Stomach (tissue), 4 donors: Measurements from ENCODE around the gene BABAM2.

Source experiments
- EP300 ChIP-seq: sonication (generic); formaldehyde crosslinking; IDR thresholded peaks from one replicate; pipeline ENCODE4 v1.6.1; 2017; ENCODE audit warnings: antibody characterized with exemption
- POLR2A ChIP-seq, 4 donors: fragments of 450-650 bp; IDR thresholded peaks; one replicate each; pipeline ENCODE4 v1.6.1; 2016; ENCODE audit warnings: antibody characterized with exemption in 4 of 4, control low read depth in 2 of 4, mild to moderate bottlenecking in 1 of 4, moderate library complexity in 1 of 4
- POLR2AphosphoS5 ChIP-seq, 3 donors: sonication (generic); formaldehyde crosslinking; IDR thresholded peaks; one replicate each; pipeline ENCODE4 v1.6.1; 2016; ENCODE audit warnings: antibody characterized with exemption in 3 of 3
- TF ChIP-seq, protein P1 (sequence below), 7 experiments: fragments of 450-650 bp in 4 of 7; fragments of 200-600 bp in 3 of 7; sonication (generic) in 3 of 7; IDR thresholded peaks; one replicate each; pipeline ENCODE4 v1.5.1; 2016 to 2019; ENCODE audit warnings: antibody characterized with exemption in 7 of 7, control low read depth in 2 of 7, mild to moderate bottlenecking in 1 of 7

DNA sequence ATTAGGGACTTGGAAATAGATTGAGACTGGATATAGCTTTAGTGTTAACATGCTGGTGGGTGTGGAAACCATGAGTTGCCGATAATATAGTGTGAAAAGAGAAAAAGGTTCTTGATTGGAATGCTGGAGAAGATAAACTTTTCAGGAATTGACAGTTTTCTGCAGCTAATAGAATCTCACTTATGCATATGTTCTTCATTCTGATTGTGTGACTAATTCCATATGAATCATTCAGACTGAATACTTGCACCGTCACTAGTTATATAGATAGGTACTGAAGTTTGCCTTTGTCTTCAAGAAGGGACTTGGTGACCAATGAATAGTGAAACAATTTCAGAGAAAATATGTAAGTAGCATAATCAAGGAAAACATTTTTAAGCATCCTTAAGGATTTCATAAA, 276.4 kb downstream of the BABAM2 start:
- TF ChIP-seq, protein P1, sequence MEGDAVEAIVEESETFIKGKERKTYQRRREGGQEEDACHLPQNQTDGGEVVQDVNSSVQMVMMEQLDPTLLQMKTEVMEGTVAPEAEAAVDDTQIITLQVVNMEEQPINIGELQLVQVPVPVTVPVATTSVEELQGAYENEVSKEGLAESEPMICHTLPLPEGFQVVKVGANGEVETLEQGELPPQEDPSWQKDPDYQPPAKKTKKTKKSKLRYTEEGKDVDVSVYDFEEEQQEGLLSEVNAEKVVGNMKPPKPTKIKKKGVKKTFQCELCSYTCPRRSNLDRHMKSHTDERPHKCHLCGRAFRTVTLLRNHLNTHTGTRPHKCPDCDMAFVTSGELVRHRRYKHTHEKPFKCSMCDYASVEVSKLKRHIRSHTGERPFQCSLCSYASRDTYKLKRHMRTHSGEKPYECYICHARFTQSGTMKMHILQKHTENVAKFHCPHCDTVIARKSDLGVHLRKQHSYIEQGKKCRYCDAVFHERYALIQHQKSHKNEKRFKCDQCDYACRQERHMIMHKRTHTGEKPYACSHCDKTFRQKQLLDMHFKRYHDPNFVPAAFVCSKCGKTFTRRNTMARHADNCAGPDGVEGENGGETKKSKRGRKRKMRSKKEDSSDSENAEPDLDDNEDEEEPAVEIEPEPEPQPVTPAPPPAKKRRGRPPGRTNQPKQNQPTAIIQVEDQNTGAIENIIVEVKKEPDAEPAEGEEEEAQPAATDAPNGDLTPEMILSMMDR (IDR thresholded peaks at IDR 0.05): no peak
- TF ChIP-seq POLR2A (IDR thresholded peaks at IDR 0.05) (no peak), EP300 (no peak), POLR2AphosphoS5 (IDR thresholded peaks at IDR 0.05) (no peak)
